Stimulated activated CD4-positive, alpha-beta T cell treated with anti-CD3 and anti-CD28 coated beads, Interleukin-2, amount 100 ng/mL, for 4 hours (primary cell): ENCODE data around the gene CNTLN.

Experiments
- DNase-seq: peaks from one replicate; pipeline ENCODE4 v3.0.0-alpha.2; 2020; ENCODE audit warnings: low read depth

Gene CNTLN, protein sequence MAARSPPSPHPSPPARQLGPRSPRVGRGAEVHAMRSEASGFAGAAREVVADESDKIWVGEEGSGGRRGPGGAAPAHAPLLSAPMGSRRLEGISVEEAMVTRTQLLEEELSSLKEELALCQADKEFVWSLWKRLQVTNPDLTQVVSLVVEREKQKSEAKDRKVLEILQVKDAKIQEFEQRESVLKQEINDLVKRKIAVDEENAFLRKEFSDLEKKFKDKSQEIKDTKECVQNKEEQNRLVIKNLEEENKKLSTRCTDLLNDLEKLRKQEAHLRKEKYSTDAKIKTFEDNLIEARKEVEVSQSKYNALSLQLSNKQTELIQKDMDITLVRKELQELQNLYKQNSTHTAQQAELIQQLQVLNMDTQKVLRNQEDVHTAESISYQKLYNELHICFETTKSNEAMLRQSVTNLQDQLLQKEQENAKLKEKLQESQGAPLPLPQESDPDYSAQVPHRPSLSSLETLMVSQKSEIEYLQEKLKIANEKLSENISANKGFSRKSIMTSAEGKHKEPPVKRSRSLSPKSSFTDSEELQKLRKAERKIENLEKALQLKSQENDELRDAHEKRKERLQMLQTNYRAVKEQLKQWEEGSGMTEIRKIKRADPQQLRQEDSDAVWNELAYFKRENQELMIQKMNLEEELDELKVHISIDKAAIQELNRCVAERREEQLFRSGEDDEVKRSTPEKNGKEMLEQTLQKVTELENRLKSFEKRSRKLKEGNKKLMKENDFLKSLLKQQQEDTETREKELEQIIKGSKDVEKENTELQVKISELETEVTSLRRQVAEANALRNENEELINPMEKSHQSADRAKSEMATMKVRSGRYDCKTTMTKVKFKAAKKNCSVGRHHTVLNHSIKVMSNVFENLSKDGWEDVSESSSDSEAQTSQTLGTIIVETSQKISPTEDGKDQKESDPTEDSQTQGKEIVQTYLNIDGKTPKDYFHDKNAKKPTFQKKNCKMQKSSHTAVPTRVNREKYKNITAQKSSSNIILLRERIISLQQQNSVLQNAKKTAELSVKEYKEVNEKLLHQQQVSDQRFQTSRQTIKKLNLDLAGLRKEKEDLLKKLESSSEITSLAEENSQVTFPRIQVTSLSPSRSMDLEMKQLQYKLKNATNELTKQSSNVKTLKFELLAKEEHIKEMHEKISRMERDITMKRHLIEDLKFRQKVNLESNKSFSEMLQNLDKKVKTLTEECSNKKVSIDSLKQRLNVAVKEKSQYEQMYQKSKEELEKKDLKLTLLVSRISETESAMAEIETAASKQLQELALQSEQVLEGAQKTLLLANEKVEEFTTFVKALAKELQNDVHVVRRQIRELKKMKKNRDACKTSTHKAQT (N-terminal part only)

DNA sequence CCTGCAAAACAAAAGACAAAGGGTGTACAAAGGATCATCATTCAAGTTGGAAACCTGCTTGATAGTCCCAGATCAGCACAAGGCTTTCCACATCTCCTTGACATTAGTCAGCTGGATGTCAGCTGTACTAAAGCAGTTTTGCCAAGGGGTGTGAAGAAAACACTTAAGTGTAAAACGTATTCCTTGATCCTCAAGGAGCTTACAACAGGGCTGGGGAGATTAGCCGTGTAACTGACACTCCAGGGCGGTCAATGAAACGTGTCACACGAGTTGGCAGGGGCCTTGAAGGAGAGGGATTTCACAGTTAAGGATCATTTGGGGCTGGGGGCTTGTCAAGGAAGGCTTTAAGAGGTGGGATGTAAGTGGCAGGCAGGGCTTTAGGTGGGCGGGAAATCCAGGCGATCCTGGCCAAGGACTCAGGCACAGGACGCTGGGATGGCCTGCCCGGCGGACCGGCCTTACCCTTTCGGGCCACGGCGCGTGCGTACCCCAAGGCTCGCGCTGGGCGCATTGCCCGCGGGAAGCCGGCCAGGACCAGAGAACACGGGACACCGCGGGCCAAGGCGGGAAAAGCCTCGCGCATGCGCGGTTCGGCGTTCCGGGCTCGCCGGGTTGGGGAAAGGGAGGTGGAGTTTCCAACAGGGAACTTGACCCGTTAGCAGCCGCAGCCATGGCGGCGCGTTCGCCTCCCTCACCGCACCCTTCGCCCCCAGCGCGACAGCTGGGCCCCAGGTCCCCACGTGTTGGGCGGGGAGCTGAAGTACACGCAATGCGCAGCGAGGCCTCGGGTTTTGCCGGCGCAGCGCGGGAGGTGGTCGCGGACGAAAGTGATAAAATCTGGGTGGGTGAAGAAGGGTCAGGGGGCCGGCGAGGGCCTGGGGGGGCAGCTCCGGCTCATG is at the start of gene CNTLN:
TSS of gene CNTLN (plus strand) at position 645 of the 899 bp plus-strand sequence. CDS start at position 671, 26 bp downstream.
- peak; percentile 22 for DNase-seq

GRCh38 chr9:17088566-17088965 is 46.3 kb upstream of the CNTLN start:
- DNase-seq: no peak

- no peak for DNase-seq
Observed at GRCh38 chr9:17090041-17090440, 44.8 kb upstream of the CNTLN start.

- no peak for DNase-seq
Observed at GRCh38 chr9:17116400-17116837, 18.4 kb upstream of the CNTLN start.

DNA sequence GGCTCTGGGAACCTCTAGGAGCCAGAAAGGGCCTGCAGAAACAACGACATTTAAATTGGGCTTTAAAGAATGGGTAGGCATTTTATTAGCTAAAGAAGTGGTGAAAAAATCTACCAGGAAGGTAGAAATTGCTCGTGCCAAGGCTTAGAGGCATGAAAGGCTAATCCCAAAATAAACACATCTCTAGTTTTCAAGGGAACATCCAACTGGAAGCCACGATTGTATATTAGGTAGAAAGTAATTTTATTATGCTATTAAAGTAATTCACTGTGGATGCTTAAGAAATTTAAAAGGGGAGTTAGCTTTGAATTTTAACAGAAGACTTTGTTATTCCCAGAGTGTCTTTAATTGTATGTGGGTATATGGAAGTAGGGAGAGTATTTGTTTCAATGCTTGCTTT is 17.5 kb upstream of the CNTLN start:
- DNase-seq: no peak

- DNase-seq: no peak
Observed at GRCh38 chr9:17120203-17120602, 14.6 kb upstream of the CNTLN start.

DNA sequence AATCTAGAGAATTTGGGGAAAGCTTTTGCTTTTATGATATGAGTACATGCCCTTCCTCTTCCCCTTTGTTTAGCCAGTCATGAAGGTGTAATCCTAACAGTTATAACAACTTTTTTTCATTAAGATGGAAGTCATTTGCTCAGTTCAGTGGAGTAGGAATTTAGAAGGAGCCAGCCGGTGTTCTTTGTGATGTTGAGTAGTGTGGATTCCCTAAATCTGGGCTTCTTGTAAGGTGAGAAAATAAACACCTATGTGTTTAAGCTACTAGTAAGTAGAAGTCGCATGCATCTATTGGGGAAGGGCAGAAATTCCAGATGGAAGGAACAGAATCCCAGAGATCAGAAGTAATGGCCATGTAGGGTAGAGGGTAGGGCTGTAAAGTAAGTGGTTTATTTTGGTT is 13.6 kb upstream of the CNTLN start:
- no peak for DNase-seq

GRCh38 chr9:17130291-17130690 is 4.5 kb upstream of the CNTLN start:
- DNase-seq: no peak

DNA sequence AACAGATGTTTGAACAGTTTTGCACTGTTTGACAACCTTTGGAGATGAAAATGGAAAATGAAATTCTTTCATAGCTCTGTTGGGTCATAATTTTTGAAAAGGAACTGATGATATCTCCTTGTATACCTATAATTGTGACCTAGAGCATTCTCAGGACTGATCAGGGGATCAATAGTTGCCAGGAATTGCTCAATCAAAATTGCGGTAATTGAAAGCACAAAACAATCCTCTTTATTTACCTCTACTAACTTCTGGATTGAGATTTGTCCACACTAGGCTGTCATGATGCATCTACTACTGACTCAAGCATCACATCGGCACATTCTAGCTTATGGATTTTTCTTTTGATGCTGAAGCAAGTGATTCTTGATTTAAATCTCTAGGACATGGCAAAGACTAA is 4.1 kb upstream of the CNTLN start:
- no peak for DNase-seq

GRCh38 chr9:17131494-17131893 is 3.3 kb upstream of the CNTLN start:
- no peak for DNase-seq

- no peak for DNase-seq
Observed at GRCh38 chr9:17135295-17136160, 688 bp downstream of the CNTLN start.

DNA sequence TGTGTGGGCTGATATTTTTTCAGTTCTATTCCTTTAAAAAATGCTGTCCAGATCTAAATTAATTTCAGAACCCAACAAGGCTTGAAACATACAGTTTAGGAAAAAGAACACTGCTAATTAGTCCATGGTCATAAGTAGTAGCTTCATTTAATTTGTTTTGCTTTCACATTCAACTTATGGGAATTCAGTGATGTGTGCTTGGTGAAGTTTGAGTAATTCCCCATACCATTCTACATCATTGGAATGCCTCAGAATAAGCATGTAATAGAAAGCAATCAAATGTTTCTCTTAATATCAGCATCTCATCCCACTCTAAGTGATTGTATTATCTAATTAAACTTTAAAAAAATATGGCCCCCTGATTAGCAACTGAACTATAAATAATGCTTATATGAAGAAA is 2.7 kb downstream of the CNTLN start:
- DNase-seq: no peak

DNA sequence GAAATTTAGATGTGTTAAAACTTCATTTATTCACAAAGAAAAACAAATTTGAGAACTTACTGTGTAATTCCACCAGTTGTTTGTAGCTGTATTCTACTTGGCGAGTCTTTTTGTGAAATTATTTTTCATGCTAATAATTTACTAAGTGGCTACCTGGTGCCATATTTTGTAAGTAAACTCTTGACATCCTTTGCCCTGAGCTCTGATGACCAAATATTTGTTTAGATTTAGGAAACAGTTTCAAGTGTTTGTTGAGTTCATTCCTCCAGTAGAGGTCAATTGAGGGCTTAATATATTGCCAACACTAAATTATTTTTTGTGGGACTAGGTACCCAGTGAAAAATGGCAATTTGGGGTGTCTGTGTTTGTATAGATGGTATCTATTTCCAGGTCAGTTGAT is 3.7 kb downstream of the CNTLN start:
- no peak for DNase-seq

- no peak for DNase-seq
Observed at GRCh38 chr9:17140418-17140817, 5.6 kb downstream of the CNTLN start.

DNA sequence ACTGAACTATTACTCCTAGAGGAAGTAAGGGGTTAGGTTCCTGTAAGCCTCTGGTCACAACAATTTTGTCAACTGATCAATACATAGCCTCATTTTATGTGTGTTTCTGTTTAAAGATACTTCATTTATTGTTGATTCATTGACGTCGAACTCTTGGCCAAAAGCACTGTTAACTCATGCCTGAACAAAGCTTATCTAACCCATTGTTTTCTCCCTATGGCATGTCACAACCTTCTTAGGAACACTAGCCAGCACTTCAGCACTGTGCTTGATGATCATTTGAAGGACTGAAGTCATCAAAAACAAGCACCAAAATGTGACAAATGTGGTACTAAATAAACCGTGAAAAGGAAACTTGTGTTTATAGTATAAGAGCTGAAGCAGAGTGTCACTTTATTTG is 13.5 kb downstream of the CNTLN start:
- DNase-seq: no peak

DNA sequence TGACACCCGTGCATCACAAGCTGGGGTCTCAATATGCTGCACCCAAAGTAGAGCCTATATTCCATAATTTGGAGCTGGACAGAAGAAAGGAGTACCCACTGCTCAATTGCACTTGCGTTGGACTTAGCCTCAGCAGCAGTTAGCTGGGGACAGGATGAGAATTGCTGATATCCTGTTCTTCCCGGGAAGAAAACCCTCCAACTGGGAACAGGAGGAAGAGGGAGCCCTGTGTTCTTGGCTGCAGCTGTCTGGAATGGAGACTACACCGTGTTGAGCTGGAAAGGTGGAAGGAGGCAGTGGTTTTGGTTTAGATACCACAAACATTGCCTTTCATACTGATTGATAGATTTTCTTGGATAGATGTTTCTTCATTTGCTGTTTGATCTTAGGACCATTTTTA is 24.6 kb downstream of the CNTLN start:
- no peak for DNase-seq

DNA sequence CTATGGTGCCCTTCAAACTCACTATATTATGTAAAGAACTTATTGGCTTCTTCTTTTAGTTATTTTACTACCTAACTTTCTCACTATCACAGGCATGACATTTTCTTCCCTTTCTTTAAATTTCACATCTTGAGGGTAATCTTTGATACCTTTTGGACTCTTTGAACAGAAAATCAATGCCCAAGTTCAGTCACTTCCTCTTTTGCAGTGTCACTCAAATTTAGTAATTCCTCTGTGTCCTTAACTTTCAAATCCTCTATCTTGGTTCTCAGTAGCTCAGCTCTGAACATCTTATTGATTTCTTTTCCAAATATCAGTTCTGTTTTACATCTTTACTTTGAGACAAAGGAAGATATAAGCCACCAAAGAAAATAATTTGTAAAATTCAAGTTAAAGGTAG is 25.5 kb downstream of the CNTLN start:
- no peak for DNase-seq

GRCh38 chr9:17165764-17166163 is 30.9 kb downstream of the CNTLN start:
- no peak for DNase-seq

DNA sequence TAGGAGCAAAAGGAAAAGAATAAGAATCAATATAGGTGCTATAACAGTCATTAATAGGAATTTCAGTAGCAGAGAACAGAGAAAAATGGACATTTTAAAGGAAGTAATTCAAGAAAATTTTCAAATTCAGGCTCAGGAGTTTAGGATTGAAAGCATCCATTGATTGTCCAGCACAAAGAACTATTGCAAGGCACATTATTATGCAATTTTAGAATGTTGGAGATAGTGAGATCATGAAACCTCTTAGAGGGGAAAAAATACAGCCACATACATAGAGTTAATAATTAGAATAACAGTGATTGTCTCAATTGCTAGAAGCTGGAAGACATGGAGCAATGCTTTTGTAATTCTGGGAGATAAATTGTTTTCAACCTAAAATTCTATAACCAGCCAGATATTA is 31.5 kb downstream of the CNTLN start:
- no peak for DNase-seq
